ENCODE measurements around the gene MAN1C1.

Gene MAN1C1

DNA sequence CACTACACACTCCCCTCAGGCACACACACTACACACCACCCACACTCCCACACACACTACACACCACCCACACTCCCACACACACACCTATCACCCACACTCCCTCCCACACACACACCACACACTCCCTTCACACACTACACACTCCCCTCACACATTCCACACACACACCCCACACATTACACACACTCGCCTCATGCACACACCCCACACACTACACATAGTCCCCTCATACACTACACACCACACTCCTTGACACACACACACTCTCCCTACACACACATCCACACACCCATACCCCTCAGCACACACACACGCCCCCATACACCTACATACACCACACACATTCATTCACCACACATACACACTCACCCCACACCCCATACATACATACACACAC is 152.4 kb downstream of the MAN1C1 start:
- TF ChIP-seq ZBTB7A (IDR thresholded peaks at IDR 0.05; ENCODE audit: low read depth) (no peak), CREB1 (IDR thresholded peaks at IDR 0.05; ENCODE audit: low read depth) (no peak), EP300 (IDR thresholded peaks at IDR 0.05; ENCODE audit: borderline replicate concordance) (no peak), TEAD4 (IDR thresholded peaks at IDR 0.05) (no peak), RAD21 (IDR thresholded peaks at IDR 0.05; ENCODE audit: low read depth) (no peak), REST (IDR thresholded peaks at IDR 0.05; ENCODE audit: low read depth) (no peak), EGR1 (IDR thresholded peaks at IDR 0.05) (no peak), TAF1 (IDR thresholded peaks at IDR 0.05; ENCODE audit: low read depth) (no peak), YY1 (IDR thresholded peaks at IDR 0.05; ENCODE audit: low read depth) (no peak), CEBPB (IDR thresholded peaks at IDR 0.05) (no peak), TCF12 (IDR thresholded peaks at IDR 0.05; ENCODE audit: low read depth) (no peak), NFIC (IDR thresholded peaks at IDR 0.05) (no peak), FOXM1 (IDR thresholded peaks at IDR 0.05; ENCODE audit: borderline replicate concordance, low read depth) (no peak)
- TF ChIP-seq, protein P1, sequence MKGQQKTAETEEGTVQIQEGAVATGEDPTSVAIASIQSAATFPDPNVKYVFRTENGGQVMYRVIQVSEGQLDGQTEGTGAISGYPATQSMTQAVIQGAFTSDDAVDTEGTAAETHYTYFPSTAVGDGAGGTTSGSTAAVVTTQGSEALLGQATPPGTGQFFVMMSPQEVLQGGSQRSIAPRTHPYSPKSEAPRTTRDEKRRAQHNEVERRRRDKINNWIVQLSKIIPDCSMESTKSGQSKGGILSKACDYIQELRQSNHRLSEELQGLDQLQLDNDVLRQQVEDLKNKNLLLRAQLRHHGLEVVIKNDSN (IDR thresholded peaks at IDR 0.05): no peak
- TF ChIP-seq, protein P2, sequence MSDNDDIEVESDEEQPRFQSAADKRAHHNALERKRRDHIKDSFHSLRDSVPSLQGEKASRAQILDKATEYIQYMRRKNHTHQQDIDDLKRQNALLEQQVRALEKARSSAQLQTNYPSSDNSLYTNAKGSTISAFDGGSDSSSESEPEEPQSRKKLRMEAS (IDR thresholded peaks at IDR 0.05): no peak

DNA sequence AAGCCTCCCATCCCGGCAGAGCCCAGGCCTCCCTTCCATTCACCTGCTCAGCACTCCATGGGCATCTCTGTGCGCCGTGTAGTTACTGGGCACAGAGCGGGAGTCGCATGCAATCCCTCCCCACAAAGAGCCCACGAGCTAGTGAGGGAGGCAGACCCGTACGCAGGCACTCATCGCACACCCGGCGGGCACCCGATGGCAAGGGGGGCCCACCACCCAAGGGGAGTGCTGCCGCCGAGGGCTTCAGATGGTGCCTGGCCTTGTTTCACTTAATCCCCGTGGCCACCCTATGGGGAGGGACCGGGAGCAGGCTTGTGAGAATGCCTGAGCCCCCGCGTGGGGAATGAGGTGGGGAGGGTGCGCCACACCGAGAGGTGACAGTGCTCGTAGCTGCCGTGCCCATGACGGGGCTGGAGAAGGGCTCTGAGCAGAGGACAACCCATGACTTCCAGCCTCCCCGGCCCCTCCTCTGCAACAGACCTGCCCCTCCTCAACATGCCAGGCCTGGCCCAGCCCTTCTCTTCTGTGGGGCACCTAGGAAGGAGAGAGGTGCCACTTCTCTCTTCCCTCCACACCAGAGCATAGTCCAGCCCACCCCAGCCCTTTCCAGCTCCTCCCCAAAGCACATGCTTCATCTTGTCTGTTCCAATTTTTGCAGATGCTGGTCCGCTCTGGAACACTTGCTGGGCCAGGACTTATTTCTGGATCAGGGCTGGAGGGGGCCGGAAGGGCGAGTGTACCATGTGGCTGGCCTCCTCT is 153.2 kb downstream of the MAN1C1 start:
- TF ChIP-seq RAD21 (IDR thresholded peaks at IDR 0.05; ENCODE audit: low read depth): no peak
- no peak for TF ChIP-seq YY1 (IDR thresholded peaks at IDR 0.05; ENCODE audit: low read depth)

DNA sequence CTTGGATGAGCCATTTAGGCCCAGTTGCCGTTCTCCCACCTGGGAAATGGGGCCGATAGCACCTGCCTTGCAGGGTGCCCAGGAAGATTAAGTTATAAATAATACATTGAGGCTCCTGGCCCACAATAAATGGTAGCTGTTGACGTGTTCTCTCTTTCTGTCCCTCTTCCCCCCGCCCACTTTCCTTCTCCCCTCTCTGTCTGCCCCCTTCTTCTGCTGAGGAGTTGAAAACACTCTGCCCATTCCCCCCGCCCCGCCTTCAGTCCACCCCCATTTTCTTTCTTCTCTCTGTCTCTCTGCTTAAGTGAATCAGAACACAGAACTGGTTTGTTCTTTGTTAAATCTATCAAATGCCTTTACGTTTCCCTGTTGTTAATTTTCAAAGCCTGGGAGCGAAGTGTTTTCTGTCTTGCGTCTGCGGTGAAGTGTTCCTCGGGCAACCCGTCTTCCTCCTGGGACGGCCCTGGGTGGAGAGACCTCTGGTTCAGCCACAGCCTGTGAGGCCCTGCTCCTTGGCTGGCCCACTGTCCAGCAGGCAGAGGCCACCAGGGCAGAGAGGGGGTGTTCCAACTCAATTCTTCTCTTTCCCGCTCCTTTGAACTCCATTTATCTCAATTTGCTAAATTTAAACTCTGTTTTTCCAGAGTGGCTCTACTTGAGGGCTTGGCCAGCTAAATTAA is 154.1 kb downstream of the MAN1C1 start:
- TF ChIP-seq CREB1 (IDR thresholded peaks at IDR 0.05; ENCODE audit: low read depth): no peak
- no peak for TF ChIP-seq ZBTB7A (IDR thresholded peaks at IDR 0.05; ENCODE audit: low read depth)
- TF ChIP-seq CEBPB (IDR thresholded peaks at IDR 0.05): no peak
- TF ChIP-seq NFIC (IDR thresholded peaks at IDR 0.05): no peak
- TF ChIP-seq RAD21 (IDR thresholded peaks at IDR 0.05; ENCODE audit: low read depth): no peak
- TF ChIP-seq, protein P1 (IDR thresholded peaks at IDR 0.05): no peak
- TF ChIP-seq FOXM1 (IDR thresholded peaks at IDR 0.05; ENCODE audit: borderline replicate concordance, low read depth): no peak
- no peak for TF ChIP-seq TEAD4 (IDR thresholded peaks at IDR 0.05)
- TF ChIP-seq, protein P2 (IDR thresholded peaks at IDR 0.05): no peak
- TF ChIP-seq TAF1 (IDR thresholded peaks at IDR 0.05; ENCODE audit: low read depth): no peak
- TF ChIP-seq EP300 (IDR thresholded peaks at IDR 0.05; ENCODE audit: borderline replicate concordance): no peak
- no peak for TF ChIP-seq YY1 (IDR thresholded peaks at IDR 0.05; ENCODE audit: low read depth)
- no peak for TF ChIP-seq REST (IDR thresholded peaks at IDR 0.05; ENCODE audit: low read depth)
- TF ChIP-seq TCF12 (IDR thresholded peaks at IDR 0.05; ENCODE audit: low read depth): no peak
- TF ChIP-seq EGR1 (IDR thresholded peaks at IDR 0.05): no peak

GRCh38 chr1:25771221-25772114 is 154.9 kb downstream of the MAN1C1 start:
- TF ChIP-seq CEBPB (IDR thresholded peaks at IDR 0.05) (no peak), EGR1 (IDR thresholded peaks at IDR 0.05) (no peak), REST (IDR thresholded peaks at IDR 0.05; ENCODE audit: low read depth) (no peak), YY1 (IDR thresholded peaks at IDR 0.05; ENCODE audit: low read depth) (no peak), FOXM1 (IDR thresholded peaks at IDR 0.05; ENCODE audit: borderline replicate concordance, low read depth) (no peak), RAD21 (IDR thresholded peaks at IDR 0.05; ENCODE audit: low read depth) (no peak), NFIC (IDR thresholded peaks at IDR 0.05) (no peak), ZBTB7A (IDR thresholded peaks at IDR 0.05; ENCODE audit: low read depth) (no peak), TEAD4 (IDR thresholded peaks at IDR 0.05) (no peak), TCF12 (IDR thresholded peaks at IDR 0.05; ENCODE audit: low read depth) (no peak), CREB1 (IDR thresholded peaks at IDR 0.05; ENCODE audit: low read depth) (no peak), TAF1 (IDR thresholded peaks at IDR 0.05; ENCODE audit: low read depth) (no peak), EP300 (IDR thresholded peaks at IDR 0.05; ENCODE audit: borderline replicate concordance) (no peak)
- TF ChIP-seq, protein P2 (IDR thresholded peaks at IDR 0.05): no peak
- TF ChIP-seq, protein P1 (IDR thresholded peaks at IDR 0.05): no peak
